Activated T-cell treated with anti-CD3 and anti-CD28 coated beads for 24 hours (primary cell): ENCODE data around the gene EAPP.
A peak's percentile ranks its signal among the peaks of the same experiment; 100 is the strongest.
"Not testable (repeated sequence)": the region's sequence is repeated elsewhere in the genome, so short reads cannot be mapped to it uniquely, and the experiment has no call there.

Experiments used
- DNase-seq: peaks from one replicate; pipeline ENCODE4 v3.0.0-alpha.2; 2020; ENCODE audit warnings: low read depth

Gene EAPP

GRCh38 chr14:34539407-34540180, at the start of gene EAPP:
Gene EAPP, minus strand, starts transcription at chr14:34539701. Its CDS starts 73 bp downstream, at chr14:34539628.
- peak; percentile 92 for DNase-seq

GRCh38 chr14:34583525-34583924, 44.0 kb upstream of the EAPP start:
- no peak for DNase-seq

GRCh38 chr14:34582117-34582680, 42.7 kb upstream of the EAPP start:
- DNase-seq: no peak

GRCh38 chr14:34580381-34580780, 40.9 kb upstream of the EAPP start:
- no peak for DNase-seq

- no peak for DNase-seq
Measured at GRCh38 chr14:34571771-34572170, 32.3 kb upstream of the EAPP start.

GRCh38 chr14:34569750-34570149, 30.2 kb upstream of the EAPP start:
- DNase-seq: no peak

- DNase-seq: no peak
Measured at GRCh38 chr14:34568803-34569202, 29.3 kb upstream of the EAPP start.

- DNase-seq: no peak
Measured at GRCh38 chr14:34562776-34563150, 23.3 kb upstream of the EAPP start.

GRCh38 chr14:34562037-34562775, 22.7 kb upstream of the EAPP start:
- DNase-seq: not testable (repeated sequence)

- DNase-seq: not testable (repeated sequence)
Measured at GRCh38 chr14:34556498-34556829, 17.0 kb upstream of the EAPP start.

GRCh38 chr14:34555583-34556497, 16.3 kb upstream of the EAPP start:
- DNase-seq: not testable (repeated sequence)

GRCh38 chr14:34554540-34555250, 15.2 kb upstream of the EAPP start:
- no peak for DNase-seq

- not testable (repeated sequence) for DNase-seq
Measured at GRCh38 chr14:34549276-34549966, 9.9 kb upstream of the EAPP start.

GRCh38 chr14:34548472-34548981, 9.0 kb upstream of the EAPP start:
- DNase-seq: no peak

GRCh38 chr14:34547136-34547520, 7.6 kb upstream of the EAPP start:
- DNase-seq: not testable (repeated sequence)

GRCh38 chr14:34546272-34547135, 7.0 kb upstream of the EAPP start:
- DNase-seq: not testable (repeated sequence)

- DNase-seq: not testable (repeated sequence)
Measured at GRCh38 chr14:34540181-34541059, 919 bp upstream of the EAPP start.

- no peak for DNase-seq
Measured at GRCh38 chr14:34538871-34539406, 562 bp downstream of the EAPP start.
